ENCODE data around the gene LRCH2. TPM values are rescaled to one million over a fixed set of nuclear protein-coding genes. Genes with fewer than 3 reads are reported as not detected.

Gene LRCH2
- total RNA-seq, 1 experiment from 2014 or later = 0.11 TPM

DNA sequence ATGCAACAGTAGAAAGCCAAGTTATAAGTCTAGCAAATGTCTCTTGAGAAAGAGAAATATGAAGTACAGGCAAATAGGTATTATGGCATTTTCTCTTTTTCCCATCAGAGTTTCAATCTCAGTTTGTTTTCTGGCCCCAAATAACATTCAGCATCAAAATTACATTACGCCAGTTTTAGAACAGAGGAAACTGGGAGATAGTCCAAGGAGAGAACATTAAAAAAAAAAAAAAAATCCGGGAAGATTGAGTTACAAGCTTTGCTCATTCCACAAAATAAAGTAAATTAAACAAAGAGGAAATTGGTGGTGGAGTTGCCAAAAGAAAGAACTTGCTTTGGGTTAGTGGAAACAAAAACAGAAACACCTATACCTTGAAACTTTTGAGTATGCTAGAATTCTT is 166.1 kb downstream of the LRCH2 start:
- ChIA-PET POLR2A (ENCODE audit: unreplicated experiment) (no interaction called here), CTCF (no interaction called here)
- DNase-seq (no peak), ATAC-seq (no peak)
- no peaks in the 10 kb centered on the region for H3K4me1 ChIP-seq (ENCODE audit: insufficient read depth, low read length)
- no peaks in the 10 kb centered on the region for H3F3A ChIP-seq (ENCODE audit: low read length, unreplicated experiment)
- H3K36me3 ChIP-seq (ENCODE audit: low read depth, low read length) = no peaks in the 10 kb centered on the region
- no peaks in the 10 kb centered on the region for H3K9me3 ChIP-seq (ENCODE audit: low read length)
- H3K79me2 ChIP-seq (ENCODE audit: low read length) = no peaks in the 10 kb centered on the region
- no peaks in the 10 kb centered on the region for H3K27me3 ChIP-seq (ENCODE audit: low read length)
- H3K27ac ChIP-seq (ENCODE audit: low read length) = no peak overlapping the region
- H2AFZ ChIP-seq (ENCODE audit: low read length) = no peak overlapping the region
- H3K4me3 ChIP-seq (ENCODE audit: low read length) = no peak overlapping the region
- H3K9ac ChIP-seq (ENCODE audit: low read length) = no peak overlapping the region
- no peak overlapping the region for H3K4me2 ChIP-seq (ENCODE audit: low read length)
- no peaks in the 10 kb centered on the region for H3K9me2 ChIP-seq (replicated peaks; ENCODE audit: low read length)
- H4K20me1 ChIP-seq (ENCODE audit: low read length) = no peaks in the 10 kb centered on the region
- no TSS peak for BruUV-seq (replicated peaks)
- intact Hi-C loops (cut with micrococcal nuclease) = no loop called here
- TF ChIP-seq EZH2phosphoT487 (IDR thresholded peaks at IDR 0.05; ENCODE audit: borderline replicate concordance, low read length) (no peak), CTCF (conservative IDR thresholded peaks at IDR 0.05; ENCODE audit: low read depth, low read length) (no peak), EZH2 (IDR thresholded peaks at IDR 0.05; ENCODE audit: low read length, unreplicated experiment) (no peak)

GRCh38 chrX:115065304-115065703 is 168.6 kb downstream of the LRCH2 start:
- Histone ChIP-seq H4K20me1 (ENCODE audit: low read length) (no peaks in the 10 kb centered on the region), H3K27ac (ENCODE audit: low read length) (no peak overlapping the region), H3K9me3 (ENCODE audit: low read length) (no peaks in the 10 kb centered on the region), H3K4me1 (ENCODE audit: insufficient read depth, low read length) (no peaks in the 10 kb centered on the region), H3K36me3 (ENCODE audit: low read depth, low read length) (no peaks in the 10 kb centered on the region), H3K27me3 (ENCODE audit: low read length) (no peaks in the 10 kb centered on the region), H3F3A (ENCODE audit: low read length, unreplicated experiment) (no peaks in the 10 kb centered on the region), H2AFZ (ENCODE audit: low read length) (no peak overlapping the region), H3K4me2 (ENCODE audit: low read length) (no peak overlapping the region), H3K4me3 (ENCODE audit: low read length) (no peak overlapping the region), H3K79me2 (ENCODE audit: low read length) (no peaks in the 10 kb centered on the region), H3K9me2 (replicated peaks; ENCODE audit: low read length) (no peaks in the 10 kb centered on the region), H3K9ac (ENCODE audit: low read length) (no peak overlapping the region)
- no TSS peak for BruUV-seq (replicated peaks)
- CTCF ChIA-PET = interaction anchor here (0.5 kb wide), 1 partner anchor 65 kb away, joined by 3 read pairs; no protein-coding TSS in a partner anchor
- TF ChIP-seq EZH2phosphoT487 (IDR thresholded peaks at IDR 0.05; ENCODE audit: borderline replicate concordance, low read length) = no peak
- intact Hi-C loops (cut with micrococcal nuclease) = no loop called here
- DNase-seq (peak; percentile 45), ATAC-seq (no peak; the same call in 1 of the 2 replicates)
- POLR2A ChIA-PET (ENCODE audit: unreplicated experiment) = no interaction called here

Other genes with a start within 250 kb of the LRCH2 start
- 3.4 and 8.1 TPM in 2 replicates for gene IL13RA2, start 216.5 kb downstream of the LRCH2 start, total RNA-seq (2014; rRNA removed)
- gene RBMXL3, start 44.7 kb downstream of the LRCH2 start, total RNA-seq (2014; rRNA removed) = not detected in 2 replicates
- gene LUZP4, start 55.6 kb upstream of the LRCH2 start, total RNA-seq (2014; rRNA removed) = not detected in 2 replicates